Loucy (cell line): ENCODE measurements around the gene NFAT5.

Experiments
- H2AFZ ChIP-seq: fragments of 200-600 bp; sonication (generic); 2 replicates; pipeline ENCODE4 v1.6.0; 2016; ENCODE audit warnings: antibody characterized with exemption, mild to moderate bottlenecking, low read length, moderate library complexity
- H3F3A ChIP-seq: fragments of 200-600 bp; 2 replicates; pipeline ENCODE4 v1.6.0; 2016; ENCODE audit warnings: antibody characterized with exemption, low read depth, mild to moderate bottlenecking
- H3K27me3 ChIP-seq: fragments of 200-600 bp; sonication (generic); 2 replicates; pipeline ENCODE4 v1.6.1; 2014; ENCODE audit warnings: low read length, mild to moderate bottlenecking; ENCODE audit not compliant: insufficient read depth, poor library complexity, severe bottlenecking
- H3K36me3 ChIP-seq: fragments of 200-600 bp; sonication (generic); 2 replicates; pipeline ENCODE4 v1.6.1; 2016; ENCODE audit warnings: low read length; ENCODE audit not compliant: insufficient read depth
- H3K4me1 ChIP-seq: fragments of 200-600 bp; sonication (generic); 2 replicates; pipeline ENCODE4 v1.5.1; 2014; ENCODE audit warnings: low read length, mild to moderate bottlenecking; ENCODE audit not compliant: insufficient read depth, poor library complexity, severe bottlenecking
- H3K4me2 ChIP-seq: fragments of 200-600 bp; sonication (generic); 2 replicates; pipeline ENCODE4 v1.6.0; 2014; ENCODE audit warnings: antibody characterized with exemption, low read length, low read depth, mild to moderate bottlenecking; ENCODE audit not compliant: poor library complexity, severe bottlenecking
- H3K4me3 ChIP-seq: fragments of 200-600 bp; sonication (generic); 2 replicates; pipeline ENCODE4 v1.5.1; 2014; ENCODE audit warnings: low read length, mild to moderate bottlenecking, mixed read lengths; ENCODE audit not compliant: poor library complexity, severe bottlenecking
- H3K79me2 ChIP-seq: fragments of 200-600 bp; sonication (generic); 2 replicates; pipeline ENCODE4 v1.6.1; 2014; ENCODE audit warnings: low read length; ENCODE audit not compliant: insufficient read depth
- H3K9ac ChIP-seq: fragments of 200-600 bp; sonication (generic); 2 replicates; pipeline ENCODE4 v1.6.0; 2014; ENCODE audit warnings: mild to moderate bottlenecking, low read depth, low read length, moderate library complexity; ENCODE audit not compliant: poor library complexity, severe bottlenecking
- H3K9me2 ChIP-seq: fragments of 200-600 bp; sonication (generic); replicated peaks from 2 replicates; pipeline ENCODE4 v1.6.1; 2016; ENCODE audit warnings: low read depth, low read length, mixed read lengths
- H3K9me3 ChIP-seq: fragments of 200-600 bp; sonication (generic); 2 replicates; pipeline ENCODE4 v1.6.1; 2014; ENCODE audit warnings: mild to moderate bottlenecking, antibody characterized with exemption, low read length, low read depth; ENCODE audit not compliant: insufficient read depth
- H4K20me1 ChIP-seq: fragments of 200-600 bp; sonication (generic); 2 replicates; pipeline ENCODE4 v1.6.0; 2014; ENCODE audit warnings: antibody characterized with exemption, low read length, mild to moderate bottlenecking; ENCODE audit not compliant: insufficient read depth, poor library complexity, severe bottlenecking
- CTCF ChIP-seq: fragments of 200-600 bp; sonication (generic); conservative IDR thresholded peaks from 2 replicates; pipeline ENCODE4 v1.5.1; 2014; ENCODE audit warnings: mild to moderate bottlenecking, antibody characterized with exemption, low read length
- EZH2phosphoT487 ChIP-seq: fragments of 200-600 bp; IDR thresholded peaks from 2 replicates; pipeline ENCODE4 v1.6.1; 2018; ENCODE audit warnings: antibody characterized with exemption, mild to moderate bottlenecking, moderate library complexity, borderline replicate concordance

Gene NFAT5

GRCh38 chr16:69703638-69704037 lies 137.9 kb downstream of the NFAT5 start:
- Histone ChIP-seq H3K4me3 (no peak overlapping the region), H3K79me2 (no peaks in the 10 kb centered on the region)

GRCh38 chr16:69706256-69706974 lies 140.6 kb downstream of the NFAT5 start:
- Histone ChIP-seq H3K27me3 (no peaks in the 10 kb centered on the region), H3K9me3 (no peaks in the 10 kb centered on the region), H3K9ac (no peak overlapping the region), H3K36me3 (peaks cover 10% of the 10 kb centered on the region; the same call in 1 of the 2 replicates), H4K20me1 (no peaks in the 10 kb centered on the region), H3K79me2 (no peaks in the 10 kb centered on the region), H3K4me1 (no peaks in the 10 kb centered on the region), H3F3A (no peaks in the 10 kb centered on the region), H3K4me3 (no peak overlapping the region), H3K9me2 (no peaks in the 10 kb centered on the region), H3K4me2 (no peak overlapping the region), H2AFZ (no peak overlapping the region)
- TF ChIP-seq CTCF (no peak), EZH2phosphoT487 (no peak)

More at GRCh38 chr16:69703638-69704037, 137.9 kb downstream of the NFAT5 start:
- TF ChIP-seq EZH2phosphoT487 (no peak), CTCF (no peak)
- no peaks in the 10 kb centered on the region for H3K9me2 ChIP-seq
- peaks cover 15% of the 10 kb centered on the region; the same call in 1 of the 2 replicates for H3K36me3 ChIP-seq
- H2AFZ ChIP-seq = no peak overlapping the region
- H3K9ac ChIP-seq = no peak overlapping the region
- H4K20me1 ChIP-seq = no peaks in the 10 kb centered on the region
- H3K9me3 ChIP-seq = no peaks in the 10 kb centered on the region
- no peaks in the 10 kb centered on the region for H3F3A ChIP-seq
- H3K4me2 ChIP-seq = no peak overlapping the region
- H3K27me3 ChIP-seq = no peaks in the 10 kb centered on the region
- no peaks in the 10 kb centered on the region for H3K4me1 ChIP-seq

GRCh38 chr16:69706975-69707340 lies 141.2 kb downstream of the NFAT5 start:
- no peak overlapping the region for H3K4me3 ChIP-seq
- H3K36me3 ChIP-seq = peaks cover 5% of the 10 kb centered on the region; the same call in 1 of the 2 replicates
- no peak overlapping the region for H3K9ac ChIP-seq
- no peak overlapping the region for H3K4me2 ChIP-seq
- no peak overlapping the region for H2AFZ ChIP-seq
- H3F3A ChIP-seq = no peaks in the 10 kb centered on the region
- no peaks in the 10 kb centered on the region for H3K9me2 ChIP-seq
- no peaks in the 10 kb centered on the region for H3K9me3 ChIP-seq
- no peaks in the 10 kb centered on the region for H3K79me2 ChIP-seq
- TF ChIP-seq CTCF = no peak
- no peak for TF ChIP-seq EZH2phosphoT487
- H3K4me1 ChIP-seq = no peaks in the 10 kb centered on the region
- H3K27me3 ChIP-seq = no peaks in the 10 kb centered on the region
- no peaks in the 10 kb centered on the region for H4K20me1 ChIP-seq
